Body of pancreas (tissue), 4 donors: Measurements from ENCODE around the gene TAC4. TPM values are rescaled to one million over a fixed set of nuclear protein-coding genes. Genes with fewer than 3 reads are reported as not detected.

Experiments used
- ATAC-seq: fragments of 150-250 bp; one replicate; pipeline ENCODE4 v1.9.1; 2016
- DNase-seq, 4 donors: peaks; one replicate each; pipeline ENCODE4 v3.0.0-alpha.2; 2019
- H3K27ac ChIP-seq, 4 donors: fragments of 200-600 bp; sonication (generic); 1 replicate in 3 of 4; 2 replicates in 1 of 4; pipeline versions ENCODE4 v1.5.1 to v1.6.1; 2016 to 2019; ENCODE audit warnings: mild to moderate bottlenecking in 1 of 4, mixed read lengths in 1 of 4, moderate library complexity in 1 of 4
- H3K27me3 ChIP-seq, 2 donors: fragments of 200-600 bp; sonication (generic); one replicate each; pipeline ENCODE4 v1.6.0; 2016; ENCODE audit warnings: mild to moderate bottlenecking in 1 of 2
- H3K36me3 ChIP-seq, 2 donors: fragments of 200-600 bp; sonication (generic); replicated peaks in 1 of 2; 2 replicates each; pipeline ENCODE4 v1.5.1; 2016; ENCODE audit warnings: low read depth in 2 of 2; ENCODE audit not compliant: insufficient read depth in 1 of 2
- H3K4me1 ChIP-seq: fragments of 200-600 bp; sonication (generic); one replicate; pipeline ENCODE4 v1.6.0; 2016
- H3K4me3 ChIP-seq, 2 donors: fragments of 200-600 bp; sonication (generic); 1 replicate in 1 of 2; 2 replicates in 1 of 2; pipeline ENCODE4 v1.5.1; 2016 to 2019
- H3K9me3 ChIP-seq, 3 donors: fragments of 200-600 bp; sonication (generic); 1 replicate in 2 of 3; 2 replicates in 1 of 3; pipeline ENCODE4 v1.5.1; 2016
- CTCF ChIP-seq, 7 experiments: fragments of 450-650 bp in 4 of 7; fragments of 200-600 bp in 3 of 7; sonication (generic) in 3 of 7; IDR thresholded peaks; one replicate each; pipeline ENCODE4 v1.5.1; 2016 to 2019; ENCODE audit warnings: antibody characterized with exemption in 7 of 7
- POLR2A ChIP-seq, 3 donors: fragments of 450-650 bp; IDR thresholded peaks; one replicate each; pipeline ENCODE4 v1.6.1; 2016; ENCODE audit warnings: antibody characterized with exemption in 3 of 3, mild to moderate bottlenecking in 2 of 3
- WGBS, 2 donors: methylation state at CpG; one replicate each; pipeline ENCODE4 v1.1.5; 2017; 5-methylcytosine and 5-hydroxymethylcytosine counted together
- intact Hi-C: fragments of 100-400 bp; cut with DNase I; formaldehyde crosslinking; loops from one replicate; pipeline ENCODE4 v1.15.1; 2023
- total RNA-seq, 2 donors: library from RNA; depleted of rRNA; stranded (reverse); fragments of >200 nt; gene quantifications; one replicate each; pipeline ENCODE4 v1.1.0, GENCODE V29; 2016

The TAC4 gene
- total RNA-seq, 2 donors from 2014 or later = not detected

DNA sequence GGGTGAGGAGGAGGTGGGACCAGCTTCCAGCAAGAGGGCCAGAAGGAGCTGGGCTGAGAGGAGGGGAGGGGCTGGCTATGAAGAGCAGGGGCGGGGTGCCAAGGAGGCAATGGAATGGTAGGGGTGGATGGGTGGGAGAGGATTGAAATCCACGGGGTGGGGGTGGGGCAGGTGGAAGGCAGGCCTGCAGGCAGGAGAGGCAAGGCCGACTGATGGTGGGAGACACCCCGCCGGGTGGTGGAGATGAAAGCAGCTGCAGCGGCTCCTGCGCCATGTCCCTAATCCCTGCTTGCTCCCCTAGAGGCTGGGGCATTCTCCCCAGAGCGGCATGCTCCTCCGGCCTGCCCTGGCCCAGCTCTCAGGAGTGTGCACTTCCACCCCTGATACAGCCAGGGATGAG lies 27.8 kb upstream of the TAC4 start:
- H3K4me3 ChIP-seq = no peak overlapping the region
- WGBS, 2 donors = 51 to 68% methylated on average over 4 to 9 of the region's 9 CpGs
- DNase-seq (no peak), ATAC-seq (no peak)
- H3K9me3 ChIP-seq = no peaks in the 10 kb centered on the region
- no peaks in the 10 kb centered on the region for H3K36me3 ChIP-seq
- TF ChIP-seq CTCF (IDR thresholded peaks at IDR 0.05) (no peak), POLR2A (IDR thresholded peaks at IDR 0.05) (no peak)
- H3K27me3 ChIP-seq = peaks cover 0 to 4% of the 10 kb centered on the region in 2 donors
- H3K27ac ChIP-seq = no peak overlapping the region
- peaks cover 5% of the 10 kb centered on the region for H3K4me1 ChIP-seq
- intact Hi-C loops = no loop called here

GRCh38 chr17:49874911-49875310 lies 27.0 kb upstream of the TAC4 start:
- TF ChIP-seq POLR2A (IDR thresholded peaks at IDR 0.05) = no peak
- TF ChIP-seq CTCF (IDR thresholded peaks at IDR 0.05) = no peak
- Histone ChIP-seq H3K36me3 (no peaks in the 10 kb centered on the region), H3K4me1 (no peaks in the 10 kb centered on the region), H3K4me3 (no peak overlapping the region), H3K27me3 (peaks cover 0 to under 1% of the 10 kb centered on the region in 2 donors), H3K9me3 (no peaks in the 10 kb centered on the region), H3K27ac (no peak overlapping the region)
- no peak for ATAC-seq
- DNase-seq = no peak
- intact Hi-C loops = no loop called here
- WGBS, 2 donors = 69 to 75% methylated on average over 2 of the region's 2 CpGs

GRCh38 chr17:49873926-49874325 lies 26.1 kb upstream of the TAC4 start:
- no peaks in the 10 kb centered on the region for H3K36me3 ChIP-seq
- no peaks in the 10 kb centered on the region for H3K4me1 ChIP-seq
- no peak for DNase-seq
- H3K27me3 ChIP-seq = no peaks in the 10 kb centered on the region
- H3K9me3 ChIP-seq = no peaks in the 10 kb centered on the region
- WGBS, 2 donors = 59 to 69% methylated on average over 3 of the region's 3 CpGs
- H3K27ac ChIP-seq = no peak overlapping the region
- TF ChIP-seq CTCF (IDR thresholded peaks at IDR 0.05) (no peak), POLR2A (IDR thresholded peaks at IDR 0.05) (no peak)
- H3K4me3 ChIP-seq = no peak overlapping the region
- intact Hi-C loops = no loop called here
- no peak for ATAC-seq

DNA sequence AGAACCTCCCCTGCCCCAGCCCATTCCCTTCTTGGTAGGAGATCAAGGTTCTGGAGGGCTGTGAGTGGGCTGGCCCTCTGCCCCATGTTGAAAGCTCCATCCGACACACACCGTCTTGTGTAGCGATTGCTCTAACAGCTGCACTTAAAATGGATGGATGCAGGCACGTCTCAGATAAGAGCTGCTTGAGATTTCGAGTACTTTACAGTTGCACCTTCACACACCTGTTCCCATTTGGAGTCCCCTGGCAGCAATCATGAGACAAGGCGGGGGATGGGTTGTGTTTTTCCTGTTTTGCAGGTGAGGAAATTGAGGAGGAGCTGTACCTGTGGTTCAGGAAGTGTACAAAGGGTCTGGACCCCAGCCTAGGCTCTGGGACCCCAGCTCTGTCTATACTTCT lies 25.6 kb upstream of the TAC4 start:
- H3K9me3 ChIP-seq = no peaks in the 10 kb centered on the region
- 62 to 63% methylated on average over 6 of the region's 6 CpGs for WGBS, 2 donors
- intact Hi-C loops = no loop called here
- no peaks in the 10 kb centered on the region for H3K27me3 ChIP-seq
- TF ChIP-seq CTCF (IDR thresholded peaks at IDR 0.05) = no peak
- no peak for TF ChIP-seq POLR2A (IDR thresholded peaks at IDR 0.05)
- H3K27ac ChIP-seq = no peak overlapping the region
- no peak overlapping the region for H3K4me3 ChIP-seq
- no peaks in the 10 kb centered on the region for H3K36me3 ChIP-seq
- ATAC-seq = no peak
- H3K4me1 ChIP-seq = no peaks in the 10 kb centered on the region
- no peak for DNase-seq

DNA sequence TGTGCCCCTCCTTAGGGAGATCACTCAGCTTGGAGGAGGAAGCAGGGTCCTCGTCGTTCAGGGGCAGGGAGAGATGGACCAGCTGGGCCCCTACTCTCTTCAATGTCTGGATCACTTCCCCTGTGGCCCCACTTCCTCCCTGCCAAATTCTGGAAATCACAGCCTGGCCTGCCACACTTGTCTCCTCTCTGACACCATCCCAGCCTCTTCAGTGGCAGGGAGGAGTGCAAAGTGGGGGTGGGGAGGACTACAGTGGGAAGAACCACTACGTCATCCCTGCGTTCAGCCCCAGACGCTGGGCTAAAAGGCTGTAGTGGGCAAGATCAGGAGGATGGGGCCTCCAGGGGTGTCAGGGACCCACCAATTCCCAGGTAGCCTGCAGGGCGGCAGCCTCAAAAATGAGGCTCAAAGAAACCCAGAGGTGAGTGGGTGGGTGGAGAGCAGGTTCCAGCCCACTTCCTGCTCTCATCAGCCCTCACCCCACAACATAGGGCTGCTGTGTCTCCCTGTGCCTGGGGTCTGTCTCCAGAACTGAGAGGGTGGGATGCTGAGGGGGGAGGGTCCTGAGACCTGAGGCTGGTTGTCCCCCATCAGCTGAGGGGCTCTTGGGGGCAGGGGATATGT lies 25.0 kb upstream of the TAC4 start:
- ATAC-seq = no peak
- no peaks in the 10 kb centered on the region for H3K27me3 ChIP-seq
- no peaks in the 10 kb centered on the region for H3K4me1 ChIP-seq
- intact Hi-C loops = no loop called here
- H3K9me3 ChIP-seq = no peaks in the 10 kb centered on the region
- no peak overlapping the region for H3K27ac ChIP-seq
- no peak for DNase-seq
- no peaks in the 10 kb centered on the region for H3K36me3 ChIP-seq
- no peak overlapping the region for H3K4me3 ChIP-seq
- 63 to 78% methylated on average over 6 of the region's 6 CpGs for WGBS, 2 donors
- no peak for TF ChIP-seq POLR2A (IDR thresholded peaks at IDR 0.05)
- no peak for TF ChIP-seq CTCF (IDR thresholded peaks at IDR 0.05)
